Measurements from ENCODE around the gene GPR35.

- TF ChIP-seq CTCF (conservative IDR thresholded peaks at IDR 0.05; ENCODE audit: low read depth, low read length) (no peak), EZH2 (IDR thresholded peaks at IDR 0.05; ENCODE audit: borderline replicate concordance, low read depth, low read length, poor library complexity, severe bottlenecking) (no peak)
Observed at GRCh38 chr2:240597054-240597418, 28.2 kb upstream of the GPR35 start.
